Stimulated activated CD8-positive, alpha-beta memory T cell treated with anti-CD3 and anti-CD28 coated beads, Interleukin-15, amount 100 ng/mL, for 4 hours (primary cell): ENCODE data around the gene ATP5ME.
"Not testable (repeated sequence)": the region's sequence is repeated elsewhere in the genome, so short reads cannot be mapped to it uniquely, and the experiment has no call there.

Experiments
- DNase-seq, 2 donors: peaks; one replicate each; pipeline ENCODE4 v3.0.0-alpha.2; 2020; ENCODE audit warnings: low read depth in 2 of 2

The ATP5ME gene

DNA sequence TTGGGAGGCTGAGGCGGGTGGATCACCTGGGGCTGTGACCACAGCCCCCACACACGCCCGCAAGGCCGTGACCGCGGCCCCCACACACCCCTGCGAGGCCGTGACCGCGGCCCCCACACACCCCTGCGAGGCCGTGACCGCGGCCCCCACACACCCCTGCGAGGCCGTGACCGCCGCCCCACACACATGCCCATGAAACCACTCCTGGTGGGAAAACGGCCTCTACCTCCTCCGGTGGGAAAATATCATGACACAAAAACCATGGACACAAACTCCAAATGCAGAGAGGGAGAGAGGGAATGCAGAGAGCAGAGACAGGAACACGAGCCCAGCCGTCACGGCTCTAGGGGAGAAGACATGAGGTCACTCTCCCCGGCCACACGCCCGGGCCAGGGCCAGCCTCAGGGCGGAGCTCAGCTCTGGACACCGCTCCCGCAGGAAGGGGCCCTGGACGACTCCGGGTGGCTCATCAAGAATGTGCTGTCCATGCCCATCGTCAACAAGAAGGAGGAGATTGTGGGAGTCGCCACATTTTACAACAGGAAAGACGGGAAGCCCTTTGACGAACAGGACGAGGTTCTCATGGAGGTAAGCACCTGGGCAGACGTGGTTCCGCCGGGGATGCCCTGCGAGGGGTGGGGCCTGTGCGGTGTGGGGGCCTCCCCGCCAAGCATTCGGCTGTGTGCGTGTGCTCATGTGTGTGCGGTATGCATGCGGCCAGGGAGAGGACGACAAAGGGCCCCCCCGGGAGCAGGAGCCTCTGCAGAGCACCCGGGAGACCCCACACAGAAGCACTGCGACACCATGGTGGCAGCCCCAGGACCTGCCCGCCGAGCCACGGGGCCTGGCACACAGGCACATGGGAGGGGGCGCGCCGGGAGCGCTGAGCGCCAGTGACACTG lies 17.4 kb downstream of the ATP5ME start:
- no peak for DNase-seq

DNA sequence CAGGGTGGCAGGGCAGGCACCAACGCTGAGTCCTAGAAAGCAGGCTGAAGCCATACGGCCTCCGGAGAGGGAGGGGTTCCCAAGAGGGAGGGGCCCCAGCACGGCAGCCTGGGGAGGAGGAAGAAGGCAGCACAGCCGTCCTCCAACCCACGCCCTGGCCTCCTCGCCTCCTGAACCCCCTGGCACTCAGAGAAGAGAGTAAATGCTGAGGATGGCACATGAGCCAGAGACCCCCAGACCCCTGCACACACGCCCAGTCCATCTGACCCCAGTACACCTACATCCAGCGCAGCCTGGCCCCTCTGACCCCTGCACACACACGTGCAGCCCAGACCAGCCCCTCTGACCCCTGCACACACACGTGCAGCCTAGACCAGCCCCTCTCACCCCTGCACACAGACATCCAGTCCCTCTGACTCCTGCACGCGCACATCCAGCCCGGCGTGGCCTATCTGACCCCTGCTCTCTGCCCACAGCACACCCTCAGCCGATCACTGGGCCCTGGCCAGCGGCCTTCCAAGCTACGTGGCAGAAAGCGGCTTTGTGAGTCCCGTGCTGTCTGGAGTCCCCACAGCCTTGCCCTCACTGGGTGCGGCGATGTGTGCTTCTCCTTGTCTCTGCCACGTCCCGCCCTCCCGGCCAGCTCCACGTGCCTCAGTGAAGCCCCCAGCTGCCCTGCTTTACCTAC lies 18.5 kb downstream of the ATP5ME start:
- DNase-seq = no peak

DNA sequence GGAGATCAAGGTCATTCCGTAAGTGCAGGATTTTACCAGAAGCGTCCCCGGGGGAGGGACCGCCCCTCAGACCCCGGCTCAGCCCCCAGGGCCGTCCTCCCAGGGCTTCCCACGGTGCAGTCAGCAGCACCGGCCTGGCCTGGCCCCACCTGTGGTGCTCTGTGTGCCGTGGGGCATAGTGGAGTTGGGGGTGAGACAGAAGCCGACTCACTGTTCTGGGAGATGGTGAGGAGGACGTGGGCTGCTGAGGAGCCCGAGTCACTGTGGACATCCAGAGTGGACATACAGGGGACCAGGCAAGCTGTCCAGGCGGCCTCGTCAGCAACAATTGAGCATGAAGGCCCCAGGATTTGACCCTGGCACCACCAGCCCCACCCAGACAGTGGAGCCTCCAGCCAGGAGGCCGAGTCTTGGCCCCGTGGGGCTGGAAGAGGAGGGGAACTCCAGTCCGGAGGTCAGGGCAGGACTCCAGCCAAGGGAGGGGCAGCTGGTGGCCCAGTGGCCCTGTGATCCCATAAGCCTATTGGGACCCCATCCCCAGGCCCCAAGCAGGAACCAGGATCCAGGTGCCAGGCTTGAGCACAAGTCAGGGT lies 19.1 kb downstream of the ATP5ME start:
- no peak for DNase-seq

DNA sequence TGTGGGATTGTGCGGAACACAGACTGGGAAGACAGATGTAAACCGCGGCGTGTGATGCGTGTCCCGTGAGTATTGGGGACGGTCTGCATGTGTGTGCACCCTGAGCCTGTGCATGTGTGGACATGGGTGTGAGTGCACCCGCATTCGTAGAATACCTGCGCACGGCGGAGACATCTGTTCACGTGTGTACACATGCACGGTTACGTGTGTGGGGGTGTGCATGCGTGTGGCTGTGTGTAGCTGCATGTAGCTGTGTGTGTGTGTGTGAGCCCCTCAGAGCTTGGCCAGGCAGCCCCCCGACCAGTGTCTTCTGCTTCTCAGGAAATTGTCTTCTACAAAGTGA lies 19.6 kb downstream of the ATP5ME start:
- no peak for DNase-seq

DNA sequence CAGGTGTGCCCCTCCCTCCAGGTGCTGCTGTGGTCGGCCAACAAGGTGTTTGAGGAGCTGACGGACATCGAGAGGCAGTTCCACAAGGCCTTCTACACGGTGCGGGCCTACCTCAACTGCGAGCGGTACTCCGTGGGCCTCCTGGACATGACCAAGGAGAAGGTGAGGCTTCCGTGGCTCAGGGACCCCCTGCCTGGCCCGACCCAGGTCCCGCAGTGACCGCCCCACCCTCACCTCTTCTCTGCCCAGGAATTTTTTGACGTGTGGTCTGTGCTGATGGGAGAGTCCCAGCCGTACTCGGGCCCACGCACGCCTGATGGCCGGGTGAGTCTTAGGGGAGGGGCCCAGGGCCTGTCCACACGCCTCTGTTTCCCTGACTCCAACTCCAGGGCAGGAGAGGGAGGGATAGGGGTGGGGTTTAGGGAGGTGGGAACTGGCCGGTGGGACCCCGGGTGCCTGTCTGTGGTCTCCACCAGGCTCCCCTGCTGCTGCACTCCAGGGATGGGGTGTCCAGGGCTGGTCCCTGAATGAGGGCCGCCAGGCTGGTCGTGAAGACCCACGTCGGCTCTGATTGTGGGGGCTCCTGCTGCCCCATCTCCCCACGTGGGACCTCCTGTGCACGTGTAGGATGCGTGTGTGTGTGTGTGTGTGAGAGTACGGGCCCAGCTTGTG lies 20.1 kb downstream of the ATP5ME start:
- no peak for DNase-seq

DNA sequence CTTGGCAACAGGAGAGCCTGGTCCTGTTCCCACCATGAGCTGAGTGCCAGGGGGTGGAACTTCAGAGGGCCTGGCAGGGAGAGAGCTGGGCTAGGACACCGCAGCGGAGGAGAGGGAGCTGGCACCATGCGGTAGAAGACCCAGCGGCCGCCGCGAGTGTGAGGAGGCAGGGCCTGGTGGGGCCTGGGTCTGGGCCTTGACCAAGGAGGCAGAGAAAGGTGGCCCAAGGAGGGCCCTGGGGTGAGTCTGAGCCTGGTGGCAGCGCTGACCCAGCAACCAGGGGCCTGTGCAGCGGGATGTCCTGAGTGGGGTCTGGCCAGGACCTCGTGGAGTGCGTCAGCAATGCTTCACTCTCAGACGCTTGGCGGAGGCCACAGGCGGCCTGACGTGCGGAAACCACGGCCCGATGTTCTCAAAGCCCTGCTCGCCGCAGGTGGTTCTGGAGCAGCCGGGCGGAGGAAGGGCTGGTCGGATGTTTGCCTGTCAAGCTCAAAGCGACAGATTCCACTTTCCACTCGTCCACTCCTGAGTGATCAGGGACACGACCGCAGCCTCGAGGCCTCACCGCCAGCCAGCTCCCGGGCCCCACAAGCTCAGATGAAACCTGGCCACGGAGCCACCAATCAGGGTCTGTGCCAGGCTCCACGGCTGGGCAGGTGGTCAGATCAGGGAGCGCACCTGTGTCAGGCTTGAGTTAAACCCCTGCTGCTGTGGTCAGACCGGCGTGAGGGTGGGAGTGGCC lies 20.8 kb downstream of the ATP5ME start:
- no peak for DNase-seq

DNA sequence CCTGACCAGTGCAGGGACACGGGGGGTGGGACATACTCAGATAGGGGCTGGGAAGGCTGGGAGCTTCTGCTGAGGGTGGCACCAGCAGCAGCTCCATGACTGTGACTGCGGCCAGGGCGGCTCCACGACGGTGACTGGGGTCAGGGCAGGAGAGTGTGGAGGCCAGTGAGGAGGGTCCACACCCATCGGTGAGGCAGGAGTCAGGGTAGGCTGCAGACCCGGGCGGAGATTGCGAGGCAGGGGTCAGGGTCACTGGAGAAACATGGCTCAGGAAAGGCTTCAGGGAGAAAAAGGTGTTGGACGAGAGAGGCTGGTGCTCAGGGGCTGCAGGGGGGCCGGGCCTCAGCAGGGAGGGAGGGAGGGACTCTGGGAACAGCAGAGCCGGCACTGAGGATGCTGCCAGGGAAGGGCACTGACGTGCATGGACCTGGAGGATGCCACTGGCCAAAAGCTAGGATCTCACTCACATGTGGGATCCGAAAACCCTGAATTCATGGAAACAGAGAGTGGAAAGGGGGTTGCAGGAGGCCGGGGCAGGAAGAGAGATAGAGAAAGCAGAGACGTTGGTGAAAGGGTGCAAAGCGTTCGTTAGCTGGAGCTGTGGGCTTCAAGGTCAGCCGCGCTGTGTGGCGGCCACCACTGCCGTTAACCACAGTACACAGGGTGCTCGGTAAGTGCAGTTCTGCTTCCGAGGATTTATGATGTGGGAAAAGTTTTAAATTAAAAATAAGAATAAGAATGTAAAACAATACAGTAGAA lies 22.0 kb downstream of the ATP5ME start:
- no peak for DNase-seq

DNA sequence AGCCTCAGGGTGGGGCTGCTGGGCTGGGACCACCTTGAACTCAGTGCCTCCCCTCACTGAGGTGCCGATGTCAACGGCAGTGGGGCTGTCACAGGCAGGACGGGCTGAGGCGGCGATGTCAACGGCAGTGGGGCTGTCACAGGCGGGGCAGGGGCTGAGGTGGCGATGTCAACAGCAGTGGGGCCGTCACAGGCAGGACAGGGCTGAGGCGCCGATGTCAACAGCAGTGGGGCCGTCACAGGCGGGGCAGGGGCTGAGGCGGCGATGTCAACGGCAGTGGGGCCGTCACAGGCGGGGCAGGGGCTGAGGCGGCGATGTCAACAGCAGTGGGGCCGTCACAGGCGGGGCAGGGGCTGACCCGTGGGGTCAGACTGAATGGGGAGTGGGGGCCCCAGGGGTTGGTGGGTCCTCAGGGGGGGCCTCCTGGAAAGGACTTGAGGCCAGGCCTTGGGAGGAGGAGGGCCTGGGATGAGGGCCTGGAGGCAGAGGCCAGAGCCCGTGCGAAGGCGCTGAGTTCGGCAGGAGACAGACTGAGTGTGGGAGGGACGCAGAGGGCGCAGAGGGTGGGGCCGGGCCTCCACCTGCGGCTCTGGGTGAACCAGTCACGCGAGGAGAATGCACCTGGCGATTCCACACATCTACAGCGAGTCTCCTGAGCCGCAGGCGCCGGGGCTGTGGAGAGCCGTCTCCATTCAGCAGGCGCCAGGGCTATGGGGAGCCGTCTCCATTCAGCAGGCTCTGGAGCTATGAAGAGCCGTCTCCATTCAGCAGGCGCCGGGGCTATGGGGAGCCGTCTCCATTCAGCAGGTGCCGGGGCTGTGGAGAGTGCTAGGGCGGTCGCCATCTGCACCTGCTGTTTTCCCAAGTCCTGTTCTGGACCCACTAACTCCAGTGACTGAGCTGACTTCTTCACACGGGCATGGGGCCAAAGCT lies 22.9 kb downstream of the ATP5ME start:
- DNase-seq = no peak

DNA sequence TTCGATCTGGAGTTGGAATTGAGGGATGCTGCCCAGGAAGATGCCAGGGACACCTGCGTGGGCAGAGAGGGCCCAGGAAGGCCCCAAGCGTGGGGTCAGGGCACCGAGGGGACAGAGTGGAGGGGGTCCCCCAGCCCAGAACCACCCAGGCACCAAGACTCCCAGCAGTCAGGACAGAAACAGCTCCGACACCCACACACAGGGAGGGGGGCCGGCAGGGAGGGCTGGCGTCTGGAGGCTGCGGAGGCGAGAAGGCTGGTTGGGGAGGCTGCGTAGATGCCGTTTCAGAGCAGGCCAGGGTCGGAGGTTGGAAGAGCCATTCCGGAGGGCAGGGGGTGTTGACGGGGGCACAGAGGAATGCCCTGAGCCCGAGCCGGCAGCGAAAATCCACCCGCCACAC lies 23.6 kb downstream of the ATP5ME start:
- DNase-seq = no peak

DNA sequence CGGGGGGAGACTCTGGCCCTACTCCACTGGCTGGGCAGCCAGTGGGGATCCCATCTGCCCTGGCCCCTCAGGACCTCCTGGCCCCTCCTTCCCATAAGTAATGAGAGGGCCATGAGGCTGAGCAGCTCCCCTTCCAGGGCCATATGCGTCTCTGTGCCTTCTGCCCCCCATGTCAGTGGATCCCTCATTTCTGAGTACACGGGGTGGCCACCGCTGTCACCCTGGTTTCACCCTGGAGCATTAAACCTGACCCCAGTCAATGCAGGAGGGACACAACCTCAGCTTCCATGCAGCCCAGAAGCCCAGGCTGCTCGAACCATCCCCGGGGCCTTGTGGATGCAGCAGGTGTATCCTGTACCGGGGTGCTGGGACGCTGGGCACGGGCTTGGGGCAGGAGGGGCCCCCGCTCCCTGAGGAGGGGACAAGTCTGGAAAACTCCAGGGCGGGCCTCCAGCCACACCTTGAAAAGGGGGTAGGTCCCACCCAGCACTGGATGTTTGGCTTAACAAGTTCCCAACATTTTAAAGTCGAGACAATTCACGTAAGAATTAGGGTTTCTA lies 24.2 kb downstream of the ATP5ME start:
- no peak for DNase-seq

DNA sequence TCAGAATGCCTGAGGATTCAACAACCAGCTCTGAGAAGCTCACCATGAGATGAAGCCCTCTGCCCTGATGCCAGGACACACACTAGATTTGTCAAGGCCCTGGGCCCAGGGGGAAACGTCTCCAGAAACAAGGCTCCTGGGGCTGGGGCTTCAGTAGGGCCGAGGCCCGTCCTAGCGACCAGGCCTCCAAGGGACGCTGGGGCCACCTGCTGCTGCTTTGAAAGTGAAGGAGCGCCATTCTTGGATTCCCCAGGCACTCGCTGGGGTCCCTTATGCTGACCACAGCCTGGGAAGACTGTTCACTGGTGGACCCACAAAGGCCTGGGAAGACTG lies 24.8 kb downstream of the ATP5ME start:
- no peak for DNase-seq

DNA sequence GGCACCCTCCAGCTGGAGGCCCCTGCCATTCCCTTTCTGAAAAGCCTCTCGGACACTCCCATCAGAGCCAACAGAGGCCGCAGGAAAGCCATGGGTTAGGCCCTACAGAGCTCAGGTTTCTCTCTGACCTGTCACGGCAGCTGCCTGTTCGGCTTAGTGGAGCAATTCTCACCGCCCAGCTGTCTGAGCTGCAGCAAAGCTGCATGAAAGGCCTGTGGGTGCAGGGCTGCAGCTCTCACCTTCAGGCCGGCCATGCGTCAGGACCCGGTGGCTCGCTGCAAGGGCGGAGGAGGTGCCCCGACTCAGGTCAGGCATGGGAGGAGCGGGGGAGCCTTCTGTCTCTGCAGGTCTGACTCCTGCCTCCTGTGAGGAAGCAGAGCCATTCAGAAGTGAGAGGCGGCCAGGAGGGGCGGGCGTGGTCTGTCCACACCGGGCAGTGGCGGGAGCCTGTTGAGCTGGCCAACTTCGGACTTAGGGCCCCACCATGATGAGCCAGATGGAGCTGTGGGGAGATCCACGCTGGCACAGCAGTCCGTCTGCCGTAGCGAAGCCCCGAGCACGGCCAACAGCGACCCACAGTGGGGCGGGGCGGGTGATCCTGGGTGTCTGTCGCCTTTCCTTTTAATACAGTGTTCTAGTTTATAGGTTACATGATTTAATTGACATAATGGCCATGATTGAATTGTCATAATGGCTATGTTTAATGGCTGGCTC lies 25.3 kb downstream of the ATP5ME start:
- no peak for DNase-seq

DNA sequence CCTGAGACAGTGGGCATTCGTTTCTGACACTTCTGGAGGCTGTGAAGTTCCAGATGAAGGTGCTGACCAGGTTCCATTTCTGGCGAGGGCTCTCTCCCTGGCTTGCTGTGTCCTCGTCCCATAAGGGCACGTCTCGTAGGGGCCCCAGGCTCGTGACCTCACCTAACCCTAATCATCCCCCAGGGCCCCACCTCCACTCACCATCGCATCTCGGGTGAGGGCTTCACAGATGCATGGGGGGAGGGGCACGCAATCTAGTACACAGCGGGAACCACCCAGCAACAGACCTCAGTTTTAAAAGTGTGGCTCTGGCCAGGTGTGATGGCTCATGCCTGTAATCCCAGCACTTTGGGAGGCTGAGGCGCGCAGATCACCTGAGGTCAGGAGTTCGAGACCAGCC lies 26.6 kb downstream of the ATP5ME start:
- DNase-seq = no peak

DNA sequence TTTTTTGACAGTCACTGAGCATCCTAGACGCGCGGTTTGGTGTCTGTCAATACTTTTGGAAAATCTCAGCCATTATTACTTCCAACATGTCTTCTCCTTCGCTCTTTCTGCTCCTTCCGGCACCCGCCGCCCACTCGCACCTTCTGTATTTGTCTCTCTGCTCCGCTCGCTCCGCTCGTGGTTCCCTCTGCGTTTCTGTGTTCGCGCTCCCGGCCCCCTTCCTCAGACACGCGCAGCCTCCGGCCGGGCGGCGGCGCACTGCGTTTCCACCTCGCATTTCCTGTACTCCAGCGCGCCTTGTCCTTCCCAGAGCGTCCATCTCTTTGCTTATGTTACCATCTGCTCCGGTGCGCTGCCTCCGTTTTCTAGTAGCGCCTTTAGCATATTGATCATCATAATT lies 27.6 kb downstream of the ATP5ME start:
- DNase-seq = no peak

DNA sequence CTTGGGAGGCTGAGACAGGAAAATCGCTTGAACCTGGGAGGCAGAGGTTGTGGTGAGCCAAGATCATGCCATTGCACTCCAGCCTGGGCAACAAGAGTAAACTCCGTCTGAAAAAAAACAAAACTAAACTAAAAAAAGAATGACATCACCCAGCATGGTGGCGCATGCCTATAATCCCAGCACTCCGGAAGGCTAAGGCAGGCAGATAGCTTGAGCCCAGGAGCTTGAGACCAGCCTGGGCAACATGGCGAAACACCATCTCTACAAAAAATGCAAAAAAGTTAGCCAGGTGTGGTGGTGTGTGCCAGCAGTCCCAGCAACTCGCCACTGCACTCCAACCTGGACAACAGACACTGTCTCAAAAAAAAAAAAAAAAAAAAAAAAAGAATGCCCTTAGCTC lies 31.7 kb downstream of the ATP5ME start:
- not testable (repeated sequence) for DNase-seq

DNA sequence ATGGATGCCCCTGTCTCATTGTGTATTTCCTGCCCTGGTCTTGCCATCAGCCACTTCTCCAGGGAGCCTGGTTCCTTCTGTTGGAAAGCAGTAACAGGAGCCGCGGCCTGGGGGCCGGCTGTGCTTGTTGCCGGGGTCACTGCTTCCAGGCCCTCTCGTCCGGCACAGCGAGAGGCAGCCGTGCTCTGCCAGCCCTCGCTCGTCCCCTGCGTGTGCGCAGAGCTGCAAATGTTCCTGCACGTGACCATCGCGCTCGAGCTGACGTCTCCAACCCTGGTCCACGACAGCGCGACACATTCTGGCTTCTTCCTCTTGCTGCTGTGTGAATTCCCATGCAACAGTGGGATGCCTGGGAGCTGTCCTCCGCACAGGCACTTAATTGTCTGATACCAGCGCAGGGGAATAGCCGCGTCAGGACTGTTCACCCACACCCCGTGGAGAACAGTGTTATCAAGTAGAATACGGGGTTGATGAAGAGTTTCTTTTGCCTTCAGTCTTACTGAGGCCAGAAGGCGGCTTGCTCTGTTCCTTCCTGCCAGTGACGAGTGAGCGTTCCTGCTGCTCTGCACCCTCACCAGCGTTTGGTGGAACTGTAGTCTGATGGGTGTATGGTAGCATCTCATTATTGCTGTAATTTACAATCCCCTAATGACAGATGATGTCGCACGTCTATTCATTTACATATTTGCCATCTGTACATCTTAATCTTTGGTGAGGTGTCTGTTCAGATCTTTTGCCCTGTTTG lies 36.4 kb downstream of the ATP5ME start:
- no peak for DNase-seq

DNA sequence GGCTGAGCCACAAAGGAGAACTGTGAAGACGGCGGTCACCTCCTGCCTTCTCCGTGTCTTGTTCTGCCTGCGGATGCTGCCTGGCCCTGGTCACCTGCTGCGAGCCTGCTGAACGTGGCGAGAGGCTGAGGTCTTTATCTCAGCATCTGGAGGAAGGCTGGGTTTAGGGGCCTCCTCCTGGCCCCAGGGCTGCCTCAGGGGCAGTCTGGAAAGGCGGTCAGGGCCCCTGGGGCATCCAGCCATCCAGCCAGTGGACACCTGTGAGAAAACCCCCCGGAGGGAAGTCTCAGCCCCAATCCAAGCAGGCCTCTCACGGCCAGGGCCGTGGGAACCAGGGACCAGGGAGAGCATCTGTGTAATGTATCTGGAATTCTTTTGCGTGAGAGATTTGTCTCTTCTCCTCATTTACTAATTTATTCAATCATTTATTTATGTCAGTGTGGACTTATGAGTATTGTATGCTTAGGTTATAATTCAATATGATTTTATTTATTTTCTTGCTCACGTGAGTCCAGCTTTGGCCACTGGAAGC lies 37.4 kb downstream of the ATP5ME start:
- no peak for DNase-seq
